GM21515 (cell line): ENCODE results near the gene RNF180.
"Not testable (repeated sequence)": the region's sequence is repeated elsewhere in the genome, so short reads cannot be mapped to it uniquely, and the experiment has no call there.

Source experiments
- ATAC-seq: cut with Tn5 transposase; IDR thresholded peaks from one replicate; pipeline ENCODE4 v1.9.1; 2021; ENCODE audit not compliant: unreplicated experiment

The RNF180 gene

DNA sequence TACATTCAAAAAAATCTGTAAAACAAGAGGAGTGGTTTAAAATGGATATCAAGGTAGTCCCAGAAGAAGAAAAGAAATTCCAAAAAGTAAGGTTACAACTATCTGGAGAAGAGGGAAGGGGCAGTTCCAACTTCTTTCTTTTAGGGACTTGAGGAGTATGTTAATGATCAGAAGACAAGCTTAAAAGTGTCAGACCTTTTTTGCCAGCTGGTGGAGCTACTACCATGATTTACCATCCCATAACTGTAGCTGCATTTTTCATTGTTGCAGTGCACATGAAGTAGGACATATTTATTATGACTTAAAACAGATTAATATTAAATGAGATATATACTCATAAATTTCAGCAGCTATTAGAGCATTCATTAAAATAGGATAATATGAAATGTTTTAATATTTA lies 181.7 kb downstream of the RNF180 start:
- ATAC-seq, result no peak

- no peak for ATAC-seq
Observed at GRCh38 chr5:64364426-64364825, 198.8 kb downstream of the RNF180 start.

DNA sequence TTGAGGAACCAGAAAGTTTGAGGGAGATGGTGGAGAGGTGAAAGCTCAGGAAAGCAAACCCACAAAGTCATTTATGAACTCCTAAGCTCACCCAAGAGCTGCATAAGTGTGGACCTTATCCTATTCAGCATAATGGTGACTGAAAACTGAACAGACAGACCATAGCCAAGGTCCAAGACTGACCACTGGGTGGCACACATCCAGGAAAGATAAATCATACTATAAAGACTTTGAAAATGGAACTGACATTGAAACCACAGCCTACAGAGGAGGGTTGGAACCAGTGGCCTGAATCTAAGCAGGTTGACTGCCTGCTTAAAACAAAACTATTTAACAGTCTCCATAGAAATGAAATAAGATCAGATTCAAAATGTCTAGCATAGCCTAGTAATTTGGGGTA lies 219.1 kb downstream of the RNF180 start:
- ATAC-seq, result no peak

DNA sequence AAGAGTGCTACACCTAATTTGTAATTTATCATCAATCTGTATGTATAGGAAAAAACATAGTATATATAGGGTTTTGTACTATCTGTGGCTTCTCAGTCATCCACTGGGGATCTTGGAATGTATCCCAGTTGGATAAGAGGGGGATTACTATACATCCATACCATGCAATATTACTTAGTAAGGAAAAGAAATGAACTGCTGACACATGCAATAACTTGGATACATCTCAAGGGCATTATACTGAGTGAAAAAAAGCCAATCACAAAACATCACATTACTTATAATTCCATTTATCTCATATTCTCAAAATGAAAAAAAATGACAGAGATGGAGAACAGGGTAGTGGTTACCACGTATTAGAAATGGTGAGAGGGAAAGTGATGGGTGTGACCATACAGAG lies 231.9 kb downstream of the RNF180 start:
- ATAC-seq, result no peak

GRCh38 chr5:64398735-64399134 lies 233.1 kb downstream of the RNF180 start:
- ATAC-seq, result not testable (repeated sequence)

GRCh38 chr5:64407103-64407825 lies 241.6 kb downstream of the RNF180 start:
- not testable (repeated sequence) for ATAC-seq

DNA sequence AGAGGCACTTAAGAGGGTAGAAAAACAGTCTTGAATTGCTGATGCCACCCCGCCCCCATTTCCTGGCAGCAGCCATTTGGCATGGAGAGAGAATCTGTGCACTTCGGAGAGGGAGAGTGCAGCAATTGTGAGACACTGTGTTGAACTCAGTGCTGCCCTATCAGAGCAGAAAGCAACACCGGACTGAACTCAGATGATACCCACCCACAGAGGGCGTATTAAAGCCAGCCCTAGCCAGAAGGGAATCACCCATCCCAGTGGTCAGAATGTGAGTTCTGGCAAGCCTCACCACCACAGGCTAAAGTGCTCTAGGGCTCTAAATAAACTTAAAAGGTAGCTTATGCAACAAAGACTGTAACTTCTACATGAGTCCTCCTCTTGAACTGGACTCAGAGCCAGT lies 251.7 kb downstream of the RNF180 start:
- no peak for ATAC-seq

- no peak for ATAC-seq
Observed at GRCh38 chr5:64418013-64418412, 252.4 kb downstream of the RNF180 start.
